ENCODE measurements around the gene VASP. TPM values are rescaled to one million over a fixed set of nuclear protein-coding genes. Genes with fewer than 3 reads are reported as not detected.
A peak's percentile ranks its signal among the peaks of the same experiment; 100 is the strongest.

VASP gene
- polyA plus RNA-seq, 2 of the 4 experiments (the other 2 are of a cell fraction): 64.5 to 94.3 TPM

GRCh38 chr19:45474606-45475521, 32.4 kb upstream of the VASP start:
- Histone ChIP-seq H3K4me1 (peaks cover 19% of the 10 kb centered on the region), H3K27ac (no peak overlapping the region), H3K9me3 (no peaks in the 10 kb centered on the region), H3K4me2 (no peak overlapping the region), H3K4me3 (no peak overlapping the region)
- DNase-seq (ENCODE audit: low read depth in 1 of 2, low spot score in 1 of 2) (no peak), ATAC-seq (peak in 1 of 2 experiments; percentile 1; a peak in 3 of 6 replicates), FAIRE-seq (no peak)
- POLR2A ChIA-PET: interaction anchor here (0.6 kb wide), 1 partner anchor 10 kb away, joined by 4 read pairs; no protein-coding TSS in a partner anchor
- 74% methylated on average over 28 of the region's 28 CpGs for WGBS (ENCODE audit: missing lambda C conversion rate)
- CTCF ChIA-PET: interaction anchor here (0.9 to 33.4 kb wide), 7 partner anchors 9 to 169 kb away, joined by 3 to 1883 read pairs (median 4); partner anchors contain the start of genes ERCC1 and FOSB
- no peak for TF ChIP-seq MYC (IDR thresholded peaks at IDR 0.05; ENCODE audit: borderline replicate concordance, low read length)
- no peak for TF ChIP-seq BHLHE40 (IDR thresholded peaks at IDR 0.05; ENCODE audit: low read depth, low read length)
- TF ChIP-seq SMC3 (IDR thresholded peaks at IDR 0.05): no peak
- TF ChIP-seq EHF (CRISPR knock-in tag; IDR thresholded peaks at IDR 0.05): peak; percentile 13; the same call in 1 of the 2 replicates
- TF ChIP-seq POLR2A (IDR thresholded peaks at IDR 0.05; ENCODE audit: low read length): no peak
- TF ChIP-seq CHD2 (IDR thresholded peaks at IDR 0.05; ENCODE audit: low read length, partially characterized antibody): peak; percentile 46
- TF ChIP-seq FOSL2 (IDR thresholded peaks at IDR 0.05): no peak
- peak; percentile 3 for TF ChIP-seq FOSL2 (CRISPR knock-in tag; IDR thresholded peaks at IDR 0.05)
- TF ChIP-seq PBX3 (IDR thresholded peaks at IDR 0.05): no peak
- TF ChIP-seq TP53 (CRISPR knock-in tag; IDR thresholded peaks at IDR 0.05): peak; percentile 98
- no peak for TF ChIP-seq ZNF302 (CRISPR knock-in tag; IDR thresholded peaks at IDR 0.05)
- TF ChIP-seq E2F6 (IDR thresholded peaks at IDR 0.05; ENCODE audit: borderline replicate concordance, low read depth): no peak
- TF ChIP-seq NR3C1 (IDR thresholded peaks at IDR 0.05): no peak
- TF ChIP-seq FOSB (CRISPR knock-in tag; IDR thresholded peaks at IDR 0.05): peak; percentile 98
- TF ChIP-seq ZFP36 (IDR thresholded peaks at IDR 0.05; ENCODE audit: borderline replicate concordance, partially characterized antibody): no peak
- TF ChIP-seq HEYL (CRISPR knock-in tag; IDR thresholded peaks at IDR 0.05): no peak
- TF ChIP-seq EP300 (IDR thresholded peaks at IDR 0.05): no peak
- TF ChIP-seq HDAC2 (IDR thresholded peaks at IDR 0.05): no peak
- no peak for TF ChIP-seq MAX (IDR thresholded peaks at IDR 0.05)
- TF ChIP-seq ESRRA (IDR thresholded peaks at IDR 0.05; ENCODE audit: borderline replicate concordance, low read length): no peak
- TF ChIP-seq NFE2L2 (conservative IDR thresholded peaks at IDR 0.05; ENCODE audit: low read length): no peak; the same call in 1 of the 2 replicates
- TF ChIP-seq CBX8 (IDR thresholded peaks at IDR 0.05): no peak
- TF ChIP-seq HOXB13 (CRISPR knock-in tag; IDR thresholded peaks at IDR 0.05; ENCODE audit: low read depth): no peak
- no peak for TF ChIP-seq USF2 (IDR thresholded peaks at IDR 0.05)
- no peak for TF ChIP-seq RCOR1 (IDR thresholded peaks at IDR 0.05; ENCODE audit: low read depth, low read length)
- 0 out of 2 replicates have a peak, but pooled peaks have one; percentile 46 for TF ChIP-seq FOXS1 (CRISPR knock-in tag; IDR thresholded peaks at IDR 0.05)
- TF ChIP-seq HOXB5 (CRISPR knock-in tag; IDR thresholded peaks at IDR 0.05): 0 out of 2 replicates have a peak, but pooled peaks have one; percentile 15
- TF ChIP-seq KDM1A (IDR thresholded peaks at IDR 0.05; ENCODE audit: low read depth): no peak
- no peak for TF ChIP-seq ZC3H11A (IDR thresholded peaks at IDR 0.05)
- TF ChIP-seq RAD21 (conservative IDR thresholded peaks at IDR 0.05 in 1 of 2, IDR thresholded peaks at IDR 0.05 in 1 of 2): no peak
- TF ChIP-seq RFX5 (IDR thresholded peaks at IDR 0.05): no peak
- no peak; the same call in 1 of the 2 replicates for TF ChIP-seq REST (IDR thresholded peaks at IDR 0.05)
- TF ChIP-seq JUN (IDR thresholded peaks at IDR 0.05): no peak
- TF ChIP-seq HES2 (IDR thresholded peaks at IDR 0.05): no peak
- TF ChIP-seq MAFK (IDR thresholded peaks at IDR 0.05; ENCODE audit: partially characterized antibody): no peak
- no peak for TF ChIP-seq CHD4 (IDR thresholded peaks at IDR 0.05; ENCODE audit: borderline replicate concordance)

Measured in A549 (cell line).